GM20431 (cell line): ENCODE results near the gene CCDC91.
"Not testable (repeated sequence)": the region's sequence is repeated elsewhere in the genome, so short reads cannot be mapped to it uniquely, and the experiment has no call there.

Source experiments
- in situ Hi-C: fragments of 300-500 bp; cut with MseI, MboI; formaldehyde crosslinking; loops from one replicate; pipeline ENCODE4 v1.15.0; 2020; ENCODE audit warnings: low sequenced_read_pairs; ENCODE audit not compliant: unreplicated experiment

CCDC91 gene

GRCh38 chr12:28178775-28179174, 11.5 kb upstream of the CCDC91 start:
- in situ Hi-C loops: no loop called here

DNA sequence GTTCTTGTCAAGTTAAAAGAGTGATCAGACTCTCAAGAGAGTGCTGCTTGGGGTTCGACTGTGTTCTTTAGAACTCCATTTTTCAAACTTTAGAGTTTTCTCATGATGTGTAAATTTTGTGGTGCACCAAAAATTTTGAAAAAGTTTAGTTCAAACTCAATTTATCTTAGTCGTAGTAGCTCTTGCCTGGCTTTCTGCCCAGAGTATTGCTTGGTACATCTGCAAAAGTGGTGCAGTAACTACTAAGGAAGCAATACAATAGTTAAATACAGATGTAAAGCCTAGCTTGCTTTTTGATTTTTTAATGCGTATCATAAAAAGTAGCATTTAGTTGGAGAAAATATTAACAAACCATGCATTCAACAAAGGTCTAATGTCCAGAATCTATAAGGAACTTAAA, 9.5 kb upstream of the CCDC91 start:
- in situ Hi-C loops: no loop called here

DNA sequence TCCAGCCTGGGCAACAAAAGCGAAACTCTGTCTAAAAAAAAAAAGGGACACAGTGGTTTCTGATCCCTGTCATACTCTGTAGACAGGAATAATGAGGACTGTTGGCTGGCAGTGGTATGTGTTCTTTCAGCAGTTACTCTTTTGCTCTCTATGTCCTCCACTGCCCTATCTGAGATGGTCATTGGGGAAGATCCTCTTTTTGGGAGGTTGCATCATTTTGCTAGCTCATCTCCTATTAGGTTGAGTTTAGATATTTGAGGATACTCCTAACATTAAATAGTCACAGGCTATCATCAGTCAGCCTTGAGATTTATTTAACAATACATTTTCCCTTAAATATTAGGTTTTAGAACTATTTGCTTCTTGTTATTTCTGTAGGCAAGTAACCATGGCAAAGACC, 5.9 kb upstream of the CCDC91 start:
- in situ Hi-C loops: no loop called here

- in situ Hi-C loops: no loop called here
Observed at GRCh38 chr12:28186500-28186899, 3.8 kb upstream of the CCDC91 start.

DNA sequence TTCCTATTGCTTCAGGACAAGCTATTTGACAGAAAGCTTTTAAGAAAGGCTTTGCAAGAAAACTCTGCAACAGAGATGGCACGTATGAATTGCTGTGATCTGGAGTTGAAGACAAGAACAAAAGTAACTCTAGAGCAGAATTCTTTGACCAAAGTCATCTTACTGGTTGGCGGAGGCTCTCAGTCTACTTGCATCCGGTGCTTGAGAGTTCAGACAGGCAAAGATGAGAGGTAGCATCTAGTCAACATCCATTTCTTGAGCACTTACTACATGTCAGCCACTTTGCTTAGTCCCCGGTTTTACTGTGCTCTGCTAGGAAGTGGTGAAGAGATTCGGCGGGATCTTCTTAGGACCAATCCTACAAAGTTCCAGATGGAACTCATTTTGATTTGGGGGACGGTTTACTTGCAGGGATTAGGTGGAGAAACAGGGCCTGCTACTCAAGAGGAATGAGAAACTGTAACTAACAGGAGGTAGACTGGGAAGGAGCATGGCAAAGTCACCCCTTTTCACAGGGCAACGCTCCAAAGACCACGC, 404 bp upstream of the CCDC91 start:
- in situ Hi-C loops: no loop called here

DNA sequence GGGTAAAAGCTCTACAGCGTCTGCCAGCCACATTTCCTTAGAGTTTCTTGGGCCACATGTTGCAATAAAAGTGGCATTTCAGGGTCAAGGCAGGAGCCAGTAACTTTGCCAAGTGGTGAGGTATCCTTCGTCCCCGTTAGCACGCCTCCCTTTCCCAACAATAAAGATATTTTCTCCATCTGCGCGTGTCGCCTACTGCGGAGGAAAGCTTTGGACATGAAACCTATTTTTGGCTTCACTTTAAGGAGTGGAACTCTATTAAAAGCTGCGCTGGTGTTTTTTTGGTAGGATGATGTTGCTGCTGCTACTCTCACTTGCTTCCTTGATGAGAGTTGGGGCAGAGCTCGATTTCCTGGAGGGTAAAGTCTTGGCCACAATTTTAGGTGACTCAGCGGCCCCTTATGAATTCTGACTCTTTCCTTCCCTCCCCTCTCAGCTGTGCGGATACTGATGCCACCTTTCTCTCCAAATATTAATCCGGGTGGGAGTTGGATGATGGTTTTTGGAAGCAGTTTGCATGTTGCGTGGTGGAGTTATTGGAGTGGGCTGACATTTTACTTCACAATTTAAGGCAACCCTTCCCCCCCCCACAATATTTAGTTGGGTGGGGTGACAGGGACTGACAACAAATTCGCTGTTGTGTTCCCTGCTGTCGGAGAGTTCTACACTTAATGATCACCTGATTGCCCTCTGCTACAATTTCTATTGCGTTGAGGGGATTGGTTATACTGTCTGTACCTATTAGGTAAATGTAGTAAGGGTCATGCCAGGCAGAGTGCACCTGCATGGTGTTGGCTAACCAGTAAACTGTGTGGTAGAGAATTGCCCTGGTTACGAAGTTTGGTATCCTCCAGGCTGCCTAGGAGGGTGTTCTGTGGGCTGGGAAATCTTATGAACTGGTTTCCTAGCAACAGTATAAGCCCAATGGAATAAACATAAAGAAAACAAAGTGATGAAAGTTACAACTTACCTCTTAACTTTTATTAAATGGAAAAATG, 1.1 kb downstream of the CCDC91 start:
- in situ Hi-C loops: no loop called here

DNA sequence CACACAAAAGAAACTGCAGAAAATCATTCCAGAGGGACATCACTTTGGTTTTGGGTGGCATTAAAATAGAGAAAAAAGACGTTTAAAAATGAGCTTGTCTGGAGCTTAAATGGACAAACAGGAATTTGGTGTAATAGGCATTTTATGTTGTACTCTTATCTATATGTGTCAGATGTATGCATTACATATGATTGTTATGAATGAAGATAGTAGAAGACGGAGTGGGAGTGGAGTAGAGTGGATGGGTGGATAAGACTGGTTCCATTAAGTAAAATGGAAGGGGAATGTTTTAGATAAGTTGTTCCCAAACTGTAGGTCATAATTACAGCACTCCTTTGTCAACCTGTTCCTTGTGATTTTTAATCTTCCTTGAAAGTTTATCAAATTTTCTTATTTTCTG, 1.9 kb downstream of the CCDC91 start:
- in situ Hi-C loops: no loop called here

DNA sequence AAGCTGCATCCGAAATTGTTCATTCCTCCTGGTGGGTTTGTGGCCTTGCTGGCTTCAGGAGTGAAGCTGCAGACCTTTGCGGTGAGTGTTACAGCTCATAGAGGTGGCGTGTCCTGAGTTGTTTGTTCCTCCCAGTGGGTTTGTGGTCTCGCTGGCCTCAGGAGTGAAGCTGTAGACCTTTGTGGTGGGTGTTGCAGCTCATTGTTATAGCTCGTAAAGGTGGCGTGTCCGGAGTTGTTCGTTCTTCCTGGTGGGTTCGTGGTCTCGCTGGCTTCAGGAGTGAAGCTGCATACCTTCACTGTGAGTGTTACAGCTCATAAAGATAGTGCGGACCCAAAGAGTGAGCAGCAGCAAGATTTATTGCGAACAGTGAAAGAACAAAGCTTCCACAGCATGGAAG, 4.4 kb downstream of the CCDC91 start:
- in situ Hi-C loops: not testable (repeated sequence)

GRCh38 chr12:28201136-28201535, 10.9 kb downstream of the CCDC91 start:
- in situ Hi-C loops: not testable (repeated sequence)

DNA sequence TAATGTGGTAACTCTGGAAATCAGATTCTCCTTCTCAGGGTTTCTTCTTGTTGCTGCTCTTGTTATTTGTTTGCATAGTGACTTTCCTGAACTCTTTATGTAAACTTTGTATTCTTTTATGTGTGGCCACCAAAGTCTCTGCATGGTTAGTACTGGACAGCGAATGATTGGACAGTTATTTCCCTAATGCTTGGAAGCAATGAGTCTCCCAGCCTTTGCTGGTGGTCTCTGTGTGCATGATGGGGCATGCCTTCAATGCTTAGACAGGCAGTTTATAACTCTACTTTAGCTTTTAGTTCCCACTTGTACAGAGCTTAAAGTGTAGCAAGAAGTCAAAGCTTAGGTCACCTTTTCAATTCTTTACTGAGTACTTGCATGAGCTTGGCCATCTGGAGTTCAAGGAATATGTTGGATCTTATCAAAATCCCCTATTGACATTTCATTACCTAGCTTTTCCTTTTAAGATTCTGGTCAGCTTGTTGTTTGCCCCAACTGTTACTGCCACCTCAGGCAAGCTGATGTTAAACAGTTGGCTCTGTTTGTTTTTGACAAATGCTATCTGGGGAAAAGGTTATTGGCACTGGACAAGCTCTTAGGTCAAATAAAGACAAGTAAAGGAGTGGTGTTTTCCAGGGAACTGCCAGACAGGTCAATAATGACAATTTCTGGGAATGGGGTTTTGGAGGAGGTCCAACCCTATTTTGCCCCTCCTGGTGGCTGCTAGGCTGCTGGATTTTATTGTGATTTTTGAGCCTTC, 12.3 kb downstream of the CCDC91 start:
- in situ Hi-C loops: no loop called here

GRCh38 chr12:28209782-28210181, 19.5 kb downstream of the CCDC91 start:
- in situ Hi-C loops: no loop called here

GRCh38 chr12:28212182-28212581, 21.9 kb downstream of the CCDC91 start:
- in situ Hi-C loops: no loop called here

GRCh38 chr12:28215021-28215420, 24.8 kb downstream of the CCDC91 start:
- in situ Hi-C loops: no loop called here

- in situ Hi-C loops: no loop called here
Observed at GRCh38 chr12:28216016-28216415, 25.8 kb downstream of the CCDC91 start.

DNA sequence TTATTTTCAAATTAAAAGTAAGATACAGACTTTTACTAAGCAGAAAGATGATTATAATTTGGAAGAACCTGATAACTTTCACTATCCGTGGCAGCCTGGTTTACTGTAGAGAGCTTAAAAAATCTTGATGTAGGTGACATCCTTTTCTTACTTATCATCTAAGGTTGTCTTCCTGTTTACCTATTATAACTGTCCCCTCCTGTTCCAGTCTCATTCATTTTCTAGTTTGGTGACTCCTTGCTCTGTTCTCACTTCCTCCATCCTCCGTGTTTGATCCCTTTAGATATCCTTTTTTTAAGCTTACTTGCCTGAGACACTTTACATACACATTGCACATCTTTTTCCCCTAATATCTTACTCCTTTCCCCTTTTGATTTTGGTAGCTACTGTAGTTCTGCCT, 27.5 kb downstream of the CCDC91 start:
- in situ Hi-C loops: no loop called here

- in situ Hi-C loops: no loop called here
Observed at GRCh38 chr12:28218875-28219274, 28.6 kb downstream of the CCDC91 start.

DNA sequence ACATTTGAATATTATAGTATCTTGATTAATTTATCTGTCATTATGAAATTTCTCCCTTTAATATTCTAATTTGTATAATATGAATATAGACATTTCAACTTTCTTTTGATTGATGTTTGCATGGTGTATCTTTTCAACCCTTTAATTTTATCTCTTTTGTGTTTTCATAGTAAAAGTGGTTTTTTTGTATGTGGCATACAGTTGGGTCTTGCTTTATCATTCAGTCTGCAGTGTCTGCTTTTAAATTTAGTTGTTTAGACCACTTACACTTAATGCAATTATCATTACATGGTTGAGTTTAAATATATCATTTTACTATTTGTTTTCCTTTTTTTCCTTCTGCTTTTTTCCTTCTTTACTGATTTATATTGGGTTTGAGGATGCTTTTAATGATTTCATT, 29.6 kb downstream of the CCDC91 start:
- in situ Hi-C loops: no loop called here

GRCh38 chr12:28222081-28222700, 31.9 kb downstream of the CCDC91 start:
- in situ Hi-C loops: no loop called here

DNA sequence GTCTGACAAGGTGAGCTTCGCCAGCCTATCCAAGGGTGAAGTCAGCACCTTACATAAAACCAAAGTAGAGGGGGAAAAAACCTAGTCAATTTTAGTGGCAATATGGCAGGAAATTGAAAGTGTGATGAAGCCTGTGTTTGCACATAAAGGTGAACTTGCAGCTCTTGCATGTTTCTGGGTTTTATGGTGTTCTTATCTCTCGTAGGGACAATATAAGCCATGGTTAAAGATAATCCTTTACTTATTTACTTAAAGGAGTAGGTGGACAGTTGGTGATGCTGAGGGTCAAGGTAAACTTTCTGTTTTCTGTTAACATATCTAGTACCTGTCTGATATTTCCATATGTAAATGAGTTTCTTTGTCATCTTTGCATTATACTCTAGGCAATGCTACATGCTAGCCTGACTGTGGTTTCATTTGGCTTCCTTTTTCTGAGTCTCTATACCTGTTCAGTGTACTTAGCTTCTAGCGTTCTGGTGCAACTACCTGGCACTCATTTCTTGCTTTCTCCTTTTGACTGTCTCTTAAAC, 32.8 kb downstream of the CCDC91 start:
- in situ Hi-C loops: no loop called here

DNA sequence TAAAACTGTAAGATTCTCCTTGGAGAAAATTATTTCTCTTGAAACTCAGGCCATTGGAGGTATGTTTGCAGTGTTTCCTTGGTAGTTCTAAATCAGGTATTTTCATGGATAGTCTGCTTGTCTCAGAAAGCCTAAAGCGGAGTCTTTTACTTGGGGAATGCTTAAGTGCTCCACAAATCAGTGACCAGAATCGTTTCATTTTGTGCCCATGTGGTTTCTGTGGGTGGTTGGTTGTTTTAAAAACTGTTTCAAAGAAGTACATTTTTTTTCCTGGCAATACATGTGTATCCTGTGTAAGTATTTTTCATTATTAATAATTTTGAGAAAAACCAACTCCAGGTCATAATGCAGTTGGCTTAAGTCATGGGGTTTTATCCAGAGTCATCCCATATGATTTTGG, 33.6 kb downstream of the CCDC91 start:
- in situ Hi-C loops: no loop called here
